MM.1S (cell line): ENCODE data around the gene AGTRAP.

Source experiments
- EZH2 ChIP-seq: fragments of 300-600 bp; sonication (generic); optimal IDR thresholded peaks from 2 replicates; pipeline ENCODE3; 2017; ENCODE audit warnings: low read depth, mild to moderate bottlenecking, antibody characterized with exemption, low read length, mixed read lengths
- EZH2phosphoT487 ChIP-seq: fragments of 300-600 bp; sonication (generic); IDR thresholded peaks from 2 replicates; pipeline ENCODE4 v1.6.1; 2018; ENCODE audit warnings: antibody characterized with exemption, low read length
- TF ChIP-seq, protein P1 (sequence below): fragments of 300-600 bp; sonication (generic); IDR thresholded peaks from 2 replicates; pipeline ENCODE4 v1.5.1; 2016; ENCODE audit warnings: antibody characterized with exemption, low read length, mixed read lengths

- TF ChIP-seq, protein P1, sequence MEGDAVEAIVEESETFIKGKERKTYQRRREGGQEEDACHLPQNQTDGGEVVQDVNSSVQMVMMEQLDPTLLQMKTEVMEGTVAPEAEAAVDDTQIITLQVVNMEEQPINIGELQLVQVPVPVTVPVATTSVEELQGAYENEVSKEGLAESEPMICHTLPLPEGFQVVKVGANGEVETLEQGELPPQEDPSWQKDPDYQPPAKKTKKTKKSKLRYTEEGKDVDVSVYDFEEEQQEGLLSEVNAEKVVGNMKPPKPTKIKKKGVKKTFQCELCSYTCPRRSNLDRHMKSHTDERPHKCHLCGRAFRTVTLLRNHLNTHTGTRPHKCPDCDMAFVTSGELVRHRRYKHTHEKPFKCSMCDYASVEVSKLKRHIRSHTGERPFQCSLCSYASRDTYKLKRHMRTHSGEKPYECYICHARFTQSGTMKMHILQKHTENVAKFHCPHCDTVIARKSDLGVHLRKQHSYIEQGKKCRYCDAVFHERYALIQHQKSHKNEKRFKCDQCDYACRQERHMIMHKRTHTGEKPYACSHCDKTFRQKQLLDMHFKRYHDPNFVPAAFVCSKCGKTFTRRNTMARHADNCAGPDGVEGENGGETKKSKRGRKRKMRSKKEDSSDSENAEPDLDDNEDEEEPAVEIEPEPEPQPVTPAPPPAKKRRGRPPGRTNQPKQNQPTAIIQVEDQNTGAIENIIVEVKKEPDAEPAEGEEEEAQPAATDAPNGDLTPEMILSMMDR: no peak
- no peak for TF ChIP-seq EZH2
- no peak for TF ChIP-seq EZH2phosphoT487
Observed at GRCh38 chr1:11768821-11769220, 32.9 kb downstream of the AGTRAP start.
